LNCaP clone FGC (cell line): ENCODE measurements around the gene CLDN9.

Experiments
- DNase-seq: peaks from one replicate; pipeline ENCODE4 v3.0.0-alpha.2; 2011; ENCODE audit warnings: low read depth
- H3K4me3 ChIP-seq: 2 replicates; pipeline ENCODE4 v1.5.1; 2011; ENCODE audit warnings: mild to moderate bottlenecking, low read depth, low read length, control low read depth
- TF ChIP-seq, protein P1 (sequence below): IDR thresholded peaks from 2 replicates; pipeline ENCODE4 v1.5.1; 2012; ENCODE audit warnings: mild to moderate bottlenecking; ENCODE audit not compliant: control insufficient read depth, insufficient read depth; ENCODE audit errors: extremely low read depth

CLDN9 gene

DNA sequence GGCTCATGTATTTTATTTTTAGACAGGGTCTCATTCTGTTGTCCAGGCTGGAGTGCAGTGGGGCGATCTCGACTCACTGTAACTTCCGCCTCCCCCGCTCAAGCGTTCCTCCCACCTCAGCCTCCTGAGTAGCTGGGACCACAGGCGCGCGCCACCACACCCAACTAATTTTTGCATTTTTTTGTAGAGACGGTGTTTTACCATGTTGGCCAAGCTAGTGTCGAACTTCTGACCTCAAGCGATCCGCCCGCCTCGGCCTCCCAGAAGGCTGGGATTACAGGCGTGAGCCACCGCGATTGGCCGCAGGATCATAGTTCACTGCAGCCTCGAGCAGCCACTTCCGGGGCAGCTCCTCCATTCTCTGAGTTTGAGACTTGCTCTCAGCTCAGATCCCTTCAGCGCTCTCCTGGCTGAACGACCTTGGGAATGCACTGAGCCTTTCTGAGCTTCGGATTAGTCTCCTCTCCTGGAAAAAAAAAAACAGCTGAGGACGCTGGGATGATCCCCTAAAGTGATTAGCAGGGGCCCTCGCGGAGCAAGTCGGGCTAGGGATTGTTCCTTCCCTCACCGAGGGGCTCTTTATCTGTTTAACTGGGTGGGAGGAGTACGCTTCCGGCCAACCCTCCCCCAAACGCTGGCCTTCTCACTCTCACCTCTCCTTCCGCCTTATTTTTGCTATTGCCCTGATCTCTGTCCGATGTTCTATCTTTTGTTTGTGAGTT, 31.4 kb upstream of the CLDN9 start:
- TF ChIP-seq, protein P1, sequence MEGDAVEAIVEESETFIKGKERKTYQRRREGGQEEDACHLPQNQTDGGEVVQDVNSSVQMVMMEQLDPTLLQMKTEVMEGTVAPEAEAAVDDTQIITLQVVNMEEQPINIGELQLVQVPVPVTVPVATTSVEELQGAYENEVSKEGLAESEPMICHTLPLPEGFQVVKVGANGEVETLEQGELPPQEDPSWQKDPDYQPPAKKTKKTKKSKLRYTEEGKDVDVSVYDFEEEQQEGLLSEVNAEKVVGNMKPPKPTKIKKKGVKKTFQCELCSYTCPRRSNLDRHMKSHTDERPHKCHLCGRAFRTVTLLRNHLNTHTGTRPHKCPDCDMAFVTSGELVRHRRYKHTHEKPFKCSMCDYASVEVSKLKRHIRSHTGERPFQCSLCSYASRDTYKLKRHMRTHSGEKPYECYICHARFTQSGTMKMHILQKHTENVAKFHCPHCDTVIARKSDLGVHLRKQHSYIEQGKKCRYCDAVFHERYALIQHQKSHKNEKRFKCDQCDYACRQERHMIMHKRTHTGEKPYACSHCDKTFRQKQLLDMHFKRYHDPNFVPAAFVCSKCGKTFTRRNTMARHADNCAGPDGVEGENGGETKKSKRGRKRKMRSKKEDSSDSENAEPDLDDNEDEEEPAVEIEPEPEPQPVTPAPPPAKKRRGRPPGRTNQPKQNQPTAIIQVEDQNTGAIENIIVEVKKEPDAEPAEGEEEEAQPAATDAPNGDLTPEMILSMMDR, result no peak
- no peak for DNase-seq
- H3K4me3 ChIP-seq, result peak overlapping the region; percentile 63

DNA sequence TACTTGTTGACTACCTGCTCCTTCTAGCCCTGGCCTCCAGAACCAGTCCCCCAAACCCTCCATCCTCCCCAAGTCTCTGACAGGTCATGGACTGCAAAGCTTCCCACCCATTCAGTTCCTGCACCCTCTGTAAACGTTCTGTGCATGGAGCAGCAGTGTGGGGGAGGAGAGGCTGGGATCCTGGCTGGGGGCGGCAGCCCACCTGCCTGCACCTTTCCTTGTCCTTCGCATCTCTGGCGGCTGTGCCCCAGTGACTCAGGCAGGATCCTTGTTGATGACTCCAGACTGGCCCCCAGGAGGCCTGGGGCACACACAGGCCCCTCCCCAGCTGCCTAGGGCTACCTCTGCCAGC, 30.8 kb upstream of the CLDN9 start:
- H3K4me3 ChIP-seq, result no peak overlapping the region
- TF ChIP-seq, protein P1, result no peak
- DNase-seq, result no peak

- no peak for DNase-seq
- H3K4me3 ChIP-seq, result no peak overlapping the region
- TF ChIP-seq, protein P1, result no peak
Measured at GRCh38 chr16:2982402-2982801, 30.3 kb upstream of the CLDN9 start.

DNA sequence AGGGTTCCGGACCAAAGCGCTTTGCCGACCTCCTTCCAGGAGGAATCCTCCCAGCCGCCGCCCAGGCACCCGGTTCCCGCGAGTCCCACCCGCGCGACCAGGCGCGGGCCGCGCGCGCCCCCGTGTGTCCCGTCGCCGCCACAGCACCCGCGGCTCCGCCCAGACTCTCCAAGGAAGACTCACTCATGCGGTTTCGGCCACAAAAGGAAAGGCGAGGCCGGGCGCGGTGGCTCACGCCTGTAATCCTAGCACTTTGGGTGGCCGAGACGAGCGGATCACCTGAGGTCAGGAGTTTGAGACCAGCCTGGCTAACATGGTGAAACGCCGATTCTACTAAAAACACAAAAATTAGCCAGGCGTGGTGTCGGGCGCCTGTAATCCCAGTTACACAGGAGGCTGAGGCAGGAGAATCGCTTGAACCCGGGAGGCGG, 29.0 kb upstream of the CLDN9 start:
- DNase-seq, result no peak
- no peak overlapping the region for H3K4me3 ChIP-seq
- TF ChIP-seq, protein P1, result peak; percentile 92

- DNase-seq, result no peak
- H3K4me3 ChIP-seq, result no peak overlapping the region
- TF ChIP-seq, protein P1, result no peak
Measured at GRCh38 chr16:2985462-2985861, 27.3 kb upstream of the CLDN9 start.

DNA sequence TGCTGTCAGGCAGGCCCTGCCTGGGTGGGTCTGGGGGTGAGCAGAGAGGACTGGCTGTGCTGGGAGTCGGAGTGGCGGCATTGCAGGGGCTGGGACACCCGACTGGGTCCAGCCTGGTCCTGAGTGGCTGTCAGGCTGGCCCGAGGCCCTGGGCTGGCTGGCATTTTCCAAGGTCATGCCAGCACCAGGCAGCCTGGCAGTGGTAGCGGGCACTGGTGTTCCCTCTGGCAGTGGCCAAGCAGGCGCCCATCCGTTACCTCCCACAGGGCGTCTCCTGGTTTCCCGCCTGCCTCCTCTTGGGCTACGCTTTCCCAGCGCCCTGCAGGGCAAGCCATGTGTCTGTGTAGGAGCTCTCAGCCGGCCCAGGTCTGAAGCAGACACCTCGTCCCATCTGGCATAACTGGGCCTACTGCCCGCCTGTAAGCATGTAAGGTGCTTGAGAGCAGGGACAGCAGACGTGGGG, 26.8 kb upstream of the CLDN9 start:
- H3K4me3 ChIP-seq, result no peak overlapping the region
- no peak for DNase-seq
- TF ChIP-seq, protein P1, result no peak
